Type B pancreatic cell (in vitro differentiated cells): Measurements from ENCODE around the gene DDHD1. TPM values are rescaled to one million over a fixed set of nuclear protein-coding genes. Genes with fewer than 3 reads are reported as not detected.

Source experiments
- DNase-seq: peaks from one replicate; pipeline ENCODE4 v3.0.0; 2021; ENCODE audit warnings: mixed read lengths; ENCODE audit not compliant: unreplicated experiment; ENCODE audit errors: extremely low spot score
- H3K27ac Mint-ChIP-seq: 2 replicates; pipeline ENCODE4 v1.8.0; 2021; ENCODE audit warnings: mild to moderate bottlenecking, mixed read lengths
- H3K27me3 Mint-ChIP-seq: 2 replicates; pipeline ENCODE4 v1.8.0; 2021; ENCODE audit warnings: mixed read lengths
- H3K36me3 Mint-ChIP-seq: 2 replicates; pipeline ENCODE4 v1.8.0; 2021; ENCODE audit warnings: mixed read lengths
- H3K4me1 Mint-ChIP-seq: one replicate; pipeline ENCODE4 v1.8.0; 2021; ENCODE audit warnings: mixed read lengths; ENCODE audit not compliant: unreplicated experiment
- H3K4me3 Mint-ChIP-seq: 2 replicates; pipeline ENCODE4 v1.8.0; 2021; ENCODE audit warnings: mild to moderate bottlenecking, mixed read lengths
- H3K9me3 Mint-ChIP-seq: 2 replicates; pipeline ENCODE4 v1.8.0; 2021; ENCODE audit warnings: mixed read lengths
- total RNA-seq: library from RNA; stranded (reverse); gene quantifications from 2 replicates; pipeline ENCODE4 v1.2.1, GENCODE V29; 2021; ENCODE audit warnings: low replicate concordance
- TF ChIP-seq, protein P1 (sequence below): fragments of 200-600 bp; sonication (generic); conservative IDR thresholded peaks from 2 replicates; pipeline ENCODE4 v1.5.0; 2021; ENCODE audit warnings: antibody characterized with exemption, mild to moderate bottlenecking

The DDHD1 gene
- total RNA-seq, 1 donor from 2014 or later = 19.1 TPM

DNA sequence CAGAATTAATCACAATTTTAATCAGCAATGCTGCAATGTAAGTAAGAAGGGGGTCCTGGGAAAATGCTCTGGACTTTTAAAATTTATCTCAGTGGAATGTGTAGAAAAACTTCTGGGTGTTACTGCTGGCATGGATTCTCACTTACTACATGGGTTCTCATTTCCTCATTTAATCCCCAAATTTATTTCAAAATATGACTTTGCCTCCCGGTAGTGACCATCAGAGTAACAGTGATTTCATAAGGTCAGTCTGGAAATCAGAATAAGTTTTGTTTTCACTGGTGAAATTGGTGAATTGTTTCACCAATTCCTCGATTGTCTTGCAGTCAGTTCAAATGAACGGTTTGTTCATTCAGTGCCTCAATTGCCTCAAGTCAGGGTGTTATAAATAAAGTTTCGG, 22.3 kb upstream of the DDHD1 start:
- H3K27ac Mint-ChIP-seq = no peak overlapping the region
- TF ChIP-seq, protein P1, sequence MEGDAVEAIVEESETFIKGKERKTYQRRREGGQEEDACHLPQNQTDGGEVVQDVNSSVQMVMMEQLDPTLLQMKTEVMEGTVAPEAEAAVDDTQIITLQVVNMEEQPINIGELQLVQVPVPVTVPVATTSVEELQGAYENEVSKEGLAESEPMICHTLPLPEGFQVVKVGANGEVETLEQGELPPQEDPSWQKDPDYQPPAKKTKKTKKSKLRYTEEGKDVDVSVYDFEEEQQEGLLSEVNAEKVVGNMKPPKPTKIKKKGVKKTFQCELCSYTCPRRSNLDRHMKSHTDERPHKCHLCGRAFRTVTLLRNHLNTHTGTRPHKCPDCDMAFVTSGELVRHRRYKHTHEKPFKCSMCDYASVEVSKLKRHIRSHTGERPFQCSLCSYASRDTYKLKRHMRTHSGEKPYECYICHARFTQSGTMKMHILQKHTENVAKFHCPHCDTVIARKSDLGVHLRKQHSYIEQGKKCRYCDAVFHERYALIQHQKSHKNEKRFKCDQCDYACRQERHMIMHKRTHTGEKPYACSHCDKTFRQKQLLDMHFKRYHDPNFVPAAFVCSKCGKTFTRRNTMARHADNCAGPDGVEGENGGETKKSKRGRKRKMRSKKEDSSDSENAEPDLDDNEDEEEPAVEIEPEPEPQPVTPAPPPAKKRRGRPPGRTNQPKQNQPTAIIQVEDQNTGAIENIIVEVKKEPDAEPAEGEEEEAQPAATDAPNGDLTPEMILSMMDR = no peak
- no peaks in the 10 kb centered on the region for H3K9me3 Mint-ChIP-seq

DNA sequence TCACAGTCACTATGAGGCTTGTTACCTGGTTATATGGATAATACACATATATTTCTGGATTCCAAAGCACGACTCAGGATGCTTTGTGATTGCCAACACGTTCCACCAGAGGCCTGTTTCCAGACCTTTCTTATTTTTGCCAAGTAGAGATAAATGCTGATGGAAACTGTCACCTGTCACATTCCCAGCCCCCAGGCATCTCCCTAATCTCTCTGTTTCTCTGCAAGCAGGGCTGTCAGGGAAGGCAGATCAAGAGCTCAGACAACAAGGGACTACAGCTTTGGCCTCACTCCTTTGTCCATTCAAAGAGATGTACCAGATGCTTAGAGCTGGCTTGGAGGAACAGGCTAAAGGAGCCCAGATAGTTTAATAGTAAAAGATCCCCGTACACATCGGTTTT, 21.8 kb upstream of the DDHD1 start:
- Mint-ChIP-seq H3K9me3 (no peaks in the 10 kb centered on the region), H3K27ac (no peak overlapping the region), H3K36me3 (no peaks in the 10 kb centered on the region), H3K4me3 (no peak overlapping the region), H3K4me1 (no peaks in the 10 kb centered on the region), H3K27me3 (peaks cover 4% of the 10 kb centered on the region)
- no peak for DNase-seq
- TF ChIP-seq, protein P1 = no peak

More for the DNA sequence above, 22.3 kb upstream of the DDHD1 start:
- Mint-ChIP-seq H3K4me1 (no peaks in the 10 kb centered on the region), H3K27me3 (peaks cover 9% of the 10 kb centered on the region), H3K36me3 (no peaks in the 10 kb centered on the region), H3K4me3 (no peak overlapping the region)
- DNase-seq = no peak

DNA sequence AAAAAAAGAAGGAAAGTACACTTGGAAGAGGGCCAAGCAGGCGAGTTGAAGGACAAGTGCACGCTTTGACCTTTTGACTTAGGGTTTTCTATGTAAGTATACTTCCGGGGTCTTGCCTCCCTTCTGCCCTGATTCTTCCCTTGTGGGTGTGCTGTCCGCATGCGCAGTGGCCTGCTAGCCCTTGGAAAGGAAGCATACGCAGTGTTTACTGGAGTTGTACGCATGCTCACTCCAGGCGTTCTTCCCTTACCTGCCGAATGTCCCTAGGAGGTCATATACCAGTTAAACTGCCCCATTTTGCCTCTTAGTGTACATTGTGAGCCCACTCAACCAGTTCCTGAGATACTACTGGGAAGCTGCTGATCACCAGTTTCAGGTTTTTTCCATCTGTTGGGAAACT, 15.7 kb upstream of the DDHD1 start:
- TF ChIP-seq, protein P1 = no peak
- Mint-ChIP-seq H3K4me3 (no peak overlapping the region), H3K27me3 (no peaks in the 10 kb centered on the region), H3K4me1 (peaks cover 5% of the 10 kb centered on the region), H3K36me3 (no peaks in the 10 kb centered on the region), H3K27ac (no peak overlapping the region), H3K9me3 (no peaks in the 10 kb centered on the region)
- DNase-seq = no peak

DNA sequence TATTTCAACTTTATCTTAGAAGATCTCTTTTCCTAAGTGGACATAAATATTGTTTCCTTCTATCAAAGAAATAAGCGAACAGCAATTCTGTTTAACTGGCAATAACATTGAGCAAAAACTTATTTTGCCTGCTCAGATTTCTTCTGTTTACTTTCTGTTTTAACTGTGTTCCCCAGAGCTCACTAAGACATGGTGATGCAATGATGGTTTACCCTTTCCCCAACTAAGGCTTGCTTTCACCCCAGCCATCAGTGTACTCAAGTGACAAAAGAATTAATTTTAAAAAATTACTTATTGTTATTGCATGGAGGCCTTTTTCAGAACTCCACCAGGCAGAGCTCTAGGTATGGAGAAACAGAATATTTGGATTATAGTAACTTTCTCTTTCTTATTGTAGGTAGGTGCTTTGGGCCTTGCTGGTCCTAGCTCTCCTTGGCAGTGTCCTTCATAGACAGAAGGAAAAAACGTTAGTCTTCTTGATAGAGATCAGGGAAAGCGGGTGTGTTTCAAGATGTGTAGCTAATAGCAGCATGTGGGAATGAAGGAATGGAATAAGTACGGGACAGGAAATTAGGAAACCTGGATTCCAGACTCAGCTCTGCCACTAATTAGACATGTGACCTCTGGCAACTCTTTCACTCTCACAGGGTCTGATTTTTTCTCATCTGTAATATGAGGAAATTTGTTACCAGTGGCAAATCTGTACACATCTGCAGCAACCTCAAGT, 14.6 kb upstream of the DDHD1 start:
- no peaks in the 10 kb centered on the region for H3K27me3 Mint-ChIP-seq
- TF ChIP-seq, protein P1 = no peak

DNA sequence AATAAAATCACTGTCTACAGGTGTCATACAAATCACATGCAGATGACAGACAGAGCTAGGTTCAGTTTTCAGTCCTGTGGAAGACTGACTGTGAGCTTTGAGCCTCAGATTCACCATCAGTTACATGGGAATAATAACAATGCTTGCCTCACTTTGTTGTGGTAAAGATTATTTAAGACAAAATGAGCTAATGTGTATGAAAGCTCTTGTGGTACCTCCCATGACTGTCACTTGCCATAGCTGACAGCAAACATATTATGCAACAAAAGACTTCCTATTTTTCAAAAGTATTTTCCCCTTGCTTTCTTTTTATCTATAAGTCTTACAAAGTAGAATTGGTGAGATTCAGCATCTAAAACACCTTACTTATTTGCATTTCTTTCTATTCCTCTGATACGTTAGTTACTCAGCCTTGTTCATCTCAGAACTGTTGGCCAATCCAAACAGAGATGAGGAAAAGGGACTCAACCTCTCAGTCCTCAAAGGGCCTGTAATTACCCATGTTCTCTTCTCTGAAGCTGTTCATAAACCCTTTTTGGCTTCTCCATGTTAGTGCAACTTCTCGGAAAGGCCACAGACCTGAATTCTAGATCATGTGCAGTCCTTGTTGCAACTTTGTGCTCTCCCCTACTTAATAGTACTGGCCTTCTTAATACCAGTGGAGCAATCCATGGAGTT, 8.8 kb upstream of the DDHD1 start:
- Mint-ChIP-seq H3K27ac (no peak overlapping the region), H3K36me3 (no peaks in the 10 kb centered on the region), H3K9me3 (no peaks in the 10 kb centered on the region), H3K4me1 (no peaks in the 10 kb centered on the region), H3K4me3 (no peak overlapping the region), H3K27me3 (no peaks in the 10 kb centered on the region)
- TF ChIP-seq, protein P1 = no peak
- no peak for DNase-seq

More for the DNA sequence above, 14.6 kb upstream of the DDHD1 start:
- H3K36me3 Mint-ChIP-seq = no peaks in the 10 kb centered on the region
- H3K27ac Mint-ChIP-seq = no peak overlapping the region
- H3K4me3 Mint-ChIP-seq = no peak overlapping the region
- no peaks in the 10 kb centered on the region for H3K9me3 Mint-ChIP-seq
- no peak for DNase-seq
- H3K4me1 Mint-ChIP-seq = peaks cover 5% of the 10 kb centered on the region
